IMR-90 (cell line): ENCODE data around the gene KRT82. TPM values are rescaled to one million over a fixed set of nuclear protein-coding genes. Genes with fewer than 3 reads are reported as not detected.
A peak's percentile ranks its signal among the peaks of the same experiment; 100 is the strongest.

Experiments
- ATAC-seq: fragments of 200-7000 bp; cut with Tn5 transposase; 2 replicates; pipeline ENCODE4 v1.9.1; 2020; ENCODE audit warnings: low read depth, mild to moderate bottlenecking, moderate library complexity
- BruUV-seq: library from RNA; stranded (reverse); fragments of 400-500 nt; replicated peaks from 2 replicates; lab custom pipeline; 2021; lab: Mats Ljungman, UMichigan
- CTCF ChIA-PET: fragments of 300-600 bp; formaldehyde crosslinking; extraction: SDS; loops from one replicate; lab custom pipeline; 2021; ENCODE audit warnings: antibody characterized with exemption; lab: Yijun Ruan, JAX
- POLR2A ChIA-PET: fragments of 300-600 bp; sonication (Branson Sonifier 250); formaldehyde crosslinking; loops from one replicate; lab custom pipeline; 2022; ENCODE audit warnings: antibody characterized with exemption; ENCODE audit not compliant: unreplicated experiment; lab: Charles Lee
- DNase-seq: peaks from one replicate; pipeline ENCODE4 v3.0.0; 2013
- H2AFZ ChIP-seq: replicated peaks from 2 replicates; pipeline ENCODE3; 2013; ENCODE audit warnings: low read length, mild to moderate bottlenecking; ENCODE audit not compliant: poor library complexity
- H2AK5ac ChIP-seq: 2 replicates; pipeline ENCODE4 v1.6.1; 2013; ENCODE audit warnings: low read depth, low read length, inconsistent platforms
- H2AK9ac ChIP-seq: replicated peaks from 2 replicates; pipeline ENCODE3; 2013; ENCODE audit warnings: mild to moderate bottlenecking, low read depth, low read length, moderate library complexity; ENCODE audit not compliant: poor library complexity
- H2BK120ac ChIP-seq: 2 replicates; pipeline ENCODE4 v1.6.1; 2013; ENCODE audit warnings: low read depth, low read length, inconsistent platforms
- H2BK15ac ChIP-seq: 3 replicates; pipeline ENCODE4 v1.6.1; 2013; ENCODE audit warnings: low read depth, low read length, inconsistent platforms
- H2BK20ac ChIP-seq: 2 replicates; pipeline ENCODE4 v1.6.1; 2013; ENCODE audit warnings: low read depth, mild to moderate bottlenecking, inconsistent platforms, low read length, moderate library complexity
- H2BK5ac ChIP-seq: 2 replicates; pipeline ENCODE4 v1.6.1; 2013; ENCODE audit warnings: mild to moderate bottlenecking, low read depth, low read length, inconsistent platforms; ENCODE audit not compliant: poor library complexity, severe bottlenecking
- H3K14ac ChIP-seq: replicated peaks from 2 replicates; pipeline ENCODE4 v1.6.1; 2013; ENCODE audit warnings: low read depth, low read length, inconsistent platforms
- H3K18ac ChIP-seq: 2 replicates; pipeline ENCODE4 v1.6.1; 2013; ENCODE audit warnings: low read depth, low read length, control low read depth
- H3K23ac ChIP-seq: 2 replicates; pipeline ENCODE4 v1.6.1; 2013; ENCODE audit warnings: low read depth, low read length, inconsistent platforms
- H3K27ac ChIP-seq: 2 replicates; pipeline ENCODE4 v1.5.1; 2013; ENCODE audit warnings: mild to moderate bottlenecking, control low read depth, low read length; ENCODE audit not compliant: insufficient read depth
- H3K27me3 ChIP-seq: 2 replicates; pipeline ENCODE4 v1.6.1; 2013; ENCODE audit warnings: low read length; ENCODE audit not compliant: control insufficient read depth, insufficient read depth
- H3K36me3 ChIP-seq: 2 replicates; pipeline ENCODE4 v1.6.1; 2013; ENCODE audit warnings: low read length, mixed read lengths; ENCODE audit not compliant: control insufficient read depth, insufficient read depth
- H3K4ac ChIP-seq: 2 replicates; pipeline ENCODE4 v1.6.1; 2013; ENCODE audit warnings: low read depth, low read length, inconsistent platforms
- H3K4me1 ChIP-seq: 2 replicates; pipeline ENCODE4 v1.6.1; 2013; ENCODE audit warnings: low read length, mixed read lengths; ENCODE audit not compliant: control insufficient read depth, insufficient read depth
- H3K4me2 ChIP-seq: 2 replicates; pipeline ENCODE4 v1.6.1; 2013; ENCODE audit warnings: low read depth, mild to moderate bottlenecking, control low read depth, low read length, moderate library complexity
- H3K4me3 ChIP-seq: 2 replicates; pipeline ENCODE4 v1.5.1; 2013; ENCODE audit warnings: low read depth, mild to moderate bottlenecking, control low read depth, low read length, moderate library complexity; ENCODE audit not compliant: insufficient read depth
- H3K56ac ChIP-seq: 2 replicates; pipeline ENCODE4 v1.6.1; 2013; ENCODE audit warnings: low read length, inconsistent platforms; ENCODE audit not compliant: insufficient read depth; ENCODE audit errors: extremely low read depth
- H3K79me1 ChIP-seq, 2 experiments: 2 replicates each; pipeline ENCODE4 v1.6.1; 2013; ENCODE audit warnings: low read length in 2 of 2, inconsistent platforms in 1 of 2, low read depth in 1 of 2
- H3K9ac ChIP-seq: 2 replicates; pipeline ENCODE4 v1.6.1; 2013; ENCODE audit warnings: low read depth, low read length, control low read depth
- H3K9me1 ChIP-seq: 2 replicates; pipeline ENCODE4 v1.6.1; 2013; ENCODE audit warnings: low read length, inconsistent platforms; ENCODE audit not compliant: insufficient read depth
- H3K9me3 ChIP-seq: 2 replicates; pipeline ENCODE4 v1.6.1; 2013; ENCODE audit warnings: low read length; ENCODE audit not compliant: control insufficient read depth, insufficient read depth
- H4K20me1 ChIP-seq: 2 replicates; pipeline ENCODE4 v1.6.1; 2013; ENCODE audit warnings: low read length, inconsistent platforms; ENCODE audit not compliant: insufficient read depth
- H4K5ac ChIP-seq: 2 replicates; pipeline ENCODE4 v1.6.1; 2013; ENCODE audit warnings: mild to moderate bottlenecking, low read depth, low read length, control low read depth
- H4K8ac ChIP-seq, 2 experiments: 2 replicates each; pipeline ENCODE4 v1.6.1; 2013; ENCODE audit warnings: low read depth in 2 of 2, low read length in 2 of 2, control low read depth in 1 of 2, inconsistent platforms in 1 of 2
- H4K91ac ChIP-seq: 2 replicates; pipeline ENCODE4 v1.6.1; 2013; ENCODE audit warnings: low read depth, low read length, inconsistent platforms; ENCODE audit not compliant: insufficient read depth
- CEBPB ChIP-seq: IDR thresholded peaks from 2 replicates; pipeline ENCODE4 v1.6.1; 2012; ENCODE audit warnings: low read depth, low read length, improper control_type of control experiment
- CHD1 ChIP-seq: IDR thresholded peaks from 2 replicates; pipeline ENCODE4 v1.6.1; 2012; ENCODE audit warnings: low read depth, low read length, improper control_type of control experiment
- CTCF ChIP-seq: conservative IDR thresholded peaks from 2 replicates; pipeline ENCODE4 v1.5.1; 2012; ENCODE audit warnings: mild to moderate bottlenecking, low read depth, low read length, improper control_type of control experiment
- ELK1 ChIP-seq: fragments of 150-350 bp; IDR thresholded peaks from 2 replicates; pipeline ENCODE4 v1.6.1; 2016; ENCODE audit warnings: low read depth, mild to moderate bottlenecking, low read length, moderate library complexity, borderline replicate concordance
- MAFK ChIP-seq: IDR thresholded peaks from 2 replicates; pipeline ENCODE4 v1.6.1; 2012; ENCODE audit warnings: low read depth, low read length, improper control_type of control experiment
- MXI1 ChIP-seq: IDR thresholded peaks from 2 replicates; pipeline ENCODE4 v1.6.1; 2012; ENCODE audit warnings: low read depth, mild to moderate bottlenecking, low read length, moderate library complexity, borderline replicate concordance
- POLR2A ChIP-seq: IDR thresholded peaks from 2 replicates; pipeline ENCODE4 v1.6.1; 2012; ENCODE audit warnings: mild to moderate bottlenecking, low read depth, low read length
- RAD21 ChIP-seq: IDR thresholded peaks from 2 replicates; pipeline ENCODE4 v1.6.1; 2012; ENCODE audit warnings: low read length, improper control_type of control experiment
- SMC3 ChIP-seq: fragments of 150-350 bp; IDR thresholded peaks from 2 replicates; pipeline ENCODE4 v1.6.1; 2016; ENCODE audit warnings: low read depth, mild to moderate bottlenecking, antibody characterized with exemption, low read length, moderate library complexity
- WGBS, 2 experiments: methylation state at CpG; one replicate each; pipeline versions ENCODE4 v1.1.5 to v1.1.7; 2013; ENCODE audit warnings: missing lambda C conversion rate in 2 of 2; ENCODE audit not compliant: insufficient read length in 1 of 2; ENCODE audit errors: extremely low coverage in 2 of 2; 5-methylcytosine and 5-hydroxymethylcytosine counted together
- dilution Hi-C: fragments of 300-500 bp; cut with HindIII; formaldehyde crosslinking; loops from one replicate; pipeline ENCODE4 v1.14.3; 2018; ENCODE audit warnings: low sequenced_read_pairs; ENCODE audit not compliant: unreplicated experiment
- in situ Hi-C: fragments of 300-500 bp; cut with MboI; formaldehyde crosslinking; loops from 3 replicates; pipeline ENCODE4 v1.14.3; 2019; ENCODE audit warnings: low sequenced_read_pairs, inconsistent platforms, mixed read lengths
- intact Hi-C: fragments of 100-400 bp; cut with micrococcal nuclease; formaldehyde crosslinking; loops from 2 replicates; pipeline ENCODE4 v1.10.0; 2022
- polyA plus RNA-seq, 3 experiments: library from polyadenylated mRNA; depleted of rRNA; stranded (reverse); fragments of >200 nt; gene quantifications; 2 replicates each; pipeline ENCODE4 v1.2.3, GENCODE V29; 2012; ENCODE audit warnings: low replicate concordance in 1 of 3
- total RNA-seq: library from RNA; depleted of rRNA; stranded (reverse); fragments of >200 nt; gene quantifications from 2 replicates; pipeline ENCODE4 v1.2.3, GENCODE V29; 2012
- TF ChIP-seq, protein P1 (sequence below): fragments of 150-350 bp; IDR thresholded peaks from 2 replicates; pipeline ENCODE4 v1.6.1; 2017; ENCODE audit warnings: mild to moderate bottlenecking, antibody characterized with exemption, low read length, low read depth

KRT82 gene
- total and polyA plus RNA-seq, 2 of the 4 experiments (the other 2 are of a cell fraction): not detected

DNA sequence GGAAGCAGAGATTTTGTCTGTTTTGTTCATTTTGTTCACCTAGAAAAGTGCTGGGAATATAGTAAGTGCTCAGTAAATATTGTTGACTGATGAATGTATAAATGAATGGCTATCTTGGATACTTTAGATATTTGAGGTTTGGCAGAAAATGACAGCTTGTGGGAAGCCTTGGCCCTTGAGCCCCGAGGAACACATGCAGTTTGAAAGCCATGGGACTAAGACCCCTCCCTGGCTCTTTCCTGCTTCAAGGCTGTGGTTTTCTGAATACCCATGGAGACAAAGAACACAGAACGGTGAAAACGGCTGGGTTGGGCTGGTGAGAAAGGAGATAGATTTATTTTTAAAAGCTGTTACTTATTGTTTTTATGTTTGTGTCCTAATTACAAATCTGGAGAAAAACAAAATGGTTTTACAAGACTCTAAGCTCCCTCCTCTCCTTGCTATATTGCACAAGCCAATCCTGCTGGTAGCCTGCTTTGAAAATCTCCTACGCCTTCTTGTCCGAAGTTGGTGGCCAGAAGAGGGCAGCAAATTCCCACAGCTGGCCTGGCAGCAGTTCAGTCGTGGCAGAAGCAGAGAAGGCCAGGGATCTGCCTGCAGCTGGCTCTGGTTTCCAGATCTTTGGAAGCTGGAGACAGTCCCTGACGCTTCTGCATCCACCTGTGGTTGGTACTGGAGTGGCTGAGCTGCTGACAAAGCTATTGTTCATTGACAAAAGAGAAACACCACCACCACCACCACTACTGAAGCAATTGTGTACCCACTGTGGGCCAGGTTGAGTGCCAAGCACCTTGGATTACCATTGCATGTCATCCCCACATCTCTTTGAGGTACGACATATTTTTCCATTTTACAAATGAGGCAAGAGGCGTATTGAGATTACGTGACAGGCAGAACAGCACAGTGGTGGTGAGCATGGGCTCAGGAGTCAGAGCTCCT is 33.6 kb downstream of the KRT82 start:
- Histone ChIP-seq H2BK15ac (no peak overlapping the region), H2AK5ac (no peak overlapping the region), H4K5ac (no peak overlapping the region), H3K9me1 (no peaks in the 10 kb centered on the region), H2BK20ac (no peak overlapping the region), H3K27me3 (peaks cover 36% of the 10 kb centered on the region), H4K8ac (no peak overlapping the region), H3K4me2 (no peak overlapping the region), H2AK9ac (no peak overlapping the region), H3K79me1 (no peaks in the 10 kb centered on the region), H3K14ac (no peak overlapping the region), H3K36me3 (no peaks in the 10 kb centered on the region), H3K27ac (no peak overlapping the region), H3K18ac (no peak overlapping the region), H3K9ac (no peak overlapping the region), H3K23ac (no peak overlapping the region), H2BK5ac (no peak overlapping the region), H3K4ac (no peak overlapping the region), H4K20me1 (no peaks in the 10 kb centered on the region), H4K91ac (no peak overlapping the region), H3K9me3 (no peaks in the 10 kb centered on the region), H2AFZ (peak overlapping the region; percentile 57), H2BK120ac (no peak overlapping the region), H3K4me1 (no peaks in the 10 kb centered on the region), H3K4me3 (no peak overlapping the region), H3K56ac (no peak overlapping the region)
- ChIA-PET CTCF (interaction anchor here (0.7 to 4.1 kb wide), 13 partner anchors 11 to 512 kb away, joined by 3 to 41 read pairs (median 5); no protein-coding TSS in a partner anchor), POLR2A (no interaction called here)
- dilution Hi-C loops (no loop called here), in situ Hi-C loops (loop anchor here (5.0 to 10.0 kb wide), 2 partner anchors 505 to 612 kb away; no protein-coding TSS in a partner anchor), intact Hi-C loops (loop anchor here (1.0 to 5.0 kb wide), 5 partner anchors 135 to 610 kb away; no protein-coding TSS in a partner anchor)
- DNase-seq (peak; percentile 81), ATAC-seq (peak; percentile 94)
- TF ChIP-seq ELK1 (no peak), CTCF (peak; percentile 93), MAFK (no peak), CEBPB (peak; percentile 91), POLR2A (no peak), RAD21 (peak; percentile 92), SMC3 (peak; percentile 92), CHD1 (no peak), MXI1 (no peak)
- TF ChIP-seq, protein P1, sequence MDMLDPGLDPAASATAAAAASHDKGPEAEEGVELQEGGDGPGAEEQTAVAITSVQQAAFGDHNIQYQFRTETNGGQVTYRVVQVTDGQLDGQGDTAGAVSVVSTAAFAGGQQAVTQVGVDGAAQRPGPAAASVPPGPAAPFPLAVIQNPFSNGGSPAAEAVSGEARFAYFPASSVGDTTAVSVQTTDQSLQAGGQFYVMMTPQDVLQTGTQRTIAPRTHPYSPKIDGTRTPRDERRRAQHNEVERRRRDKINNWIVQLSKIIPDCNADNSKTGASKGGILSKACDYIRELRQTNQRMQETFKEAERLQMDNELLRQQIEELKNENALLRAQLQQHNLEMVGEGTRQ: no peak
- no TSS peak for BruUV-seq
- 30% methylated on average over 2 of the region's 10 CpGs; no CpG with 5 or more reads in 1 of the 2 experiments for WGBS, 2 experiments
